ENCODE results near the gene SEMA3E. TPM values are rescaled to one million over a fixed set of nuclear protein-coding genes. Genes with fewer than 3 reads are reported as not detected.

SEMA3E gene
- total RNA-seq, 1 donor from 2014 or later = 0.96 TPM

DNA sequence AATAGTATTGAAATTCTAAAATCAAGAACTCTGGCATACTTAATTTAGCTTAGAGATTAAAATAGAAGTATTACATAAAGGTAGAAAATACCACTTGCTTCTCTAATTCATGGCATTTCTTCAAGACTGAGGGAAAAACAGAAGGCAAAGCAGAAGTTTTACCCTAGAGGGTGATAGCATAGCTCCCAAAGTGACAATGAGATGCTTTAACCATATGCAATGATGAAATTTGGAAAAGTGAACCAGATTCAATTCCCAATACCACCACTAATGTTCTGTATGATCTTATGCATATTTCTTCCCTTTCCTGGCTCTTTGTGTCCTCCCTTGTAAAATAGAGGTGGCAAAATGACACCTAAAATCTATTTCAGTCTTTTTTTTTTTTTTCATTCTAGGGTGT, 260.5 kb downstream of the SEMA3E start:
- H3K27ac Mint-ChIP-seq (ENCODE audit: unreplicated experiment) = no peak overlapping the region
- DNase-seq = no peak
- no peaks in the 10 kb centered on the region for H3K9me3 Mint-ChIP-seq (ENCODE audit: unreplicated experiment)
- TF ChIP-seq, protein P1, sequence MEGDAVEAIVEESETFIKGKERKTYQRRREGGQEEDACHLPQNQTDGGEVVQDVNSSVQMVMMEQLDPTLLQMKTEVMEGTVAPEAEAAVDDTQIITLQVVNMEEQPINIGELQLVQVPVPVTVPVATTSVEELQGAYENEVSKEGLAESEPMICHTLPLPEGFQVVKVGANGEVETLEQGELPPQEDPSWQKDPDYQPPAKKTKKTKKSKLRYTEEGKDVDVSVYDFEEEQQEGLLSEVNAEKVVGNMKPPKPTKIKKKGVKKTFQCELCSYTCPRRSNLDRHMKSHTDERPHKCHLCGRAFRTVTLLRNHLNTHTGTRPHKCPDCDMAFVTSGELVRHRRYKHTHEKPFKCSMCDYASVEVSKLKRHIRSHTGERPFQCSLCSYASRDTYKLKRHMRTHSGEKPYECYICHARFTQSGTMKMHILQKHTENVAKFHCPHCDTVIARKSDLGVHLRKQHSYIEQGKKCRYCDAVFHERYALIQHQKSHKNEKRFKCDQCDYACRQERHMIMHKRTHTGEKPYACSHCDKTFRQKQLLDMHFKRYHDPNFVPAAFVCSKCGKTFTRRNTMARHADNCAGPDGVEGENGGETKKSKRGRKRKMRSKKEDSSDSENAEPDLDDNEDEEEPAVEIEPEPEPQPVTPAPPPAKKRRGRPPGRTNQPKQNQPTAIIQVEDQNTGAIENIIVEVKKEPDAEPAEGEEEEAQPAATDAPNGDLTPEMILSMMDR (IDR thresholded peaks at IDR 0.05; ENCODE audit: partially characterized antibody, unreplicated experiment) = no peak
- H3K27me3 Mint-ChIP-seq (ENCODE audit: unreplicated experiment) = no peaks in the 10 kb centered on the region
- no peaks in the 10 kb centered on the region for H3K4me1 Mint-ChIP-seq (ENCODE audit: low read depth, unreplicated experiment)
- H3K4me3 Mint-ChIP-seq (ENCODE audit: unreplicated experiment) = no peak overlapping the region
- no peaks in the 10 kb centered on the region for H3K36me3 Mint-ChIP-seq (ENCODE audit: unreplicated experiment)

DNA sequence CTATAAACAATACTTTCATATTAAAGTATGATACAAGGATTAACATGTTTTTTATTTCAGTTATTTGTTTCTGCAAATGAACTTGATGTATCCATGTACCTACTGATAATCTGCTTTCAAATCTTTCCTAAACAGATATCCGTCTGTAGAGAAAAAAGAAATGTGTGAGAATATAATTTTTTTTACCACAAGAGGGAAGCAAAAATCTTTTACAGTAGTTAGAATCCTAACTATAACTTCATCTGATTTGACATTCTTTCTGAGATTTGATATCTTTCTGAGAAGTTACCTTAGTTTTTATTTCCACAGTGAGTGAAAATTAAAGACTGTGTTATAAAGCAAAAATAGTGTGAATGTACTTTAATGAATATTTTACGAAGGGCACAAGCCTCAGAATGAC, 282.3 kb downstream of the SEMA3E start:
- H3K4me3 Mint-ChIP-seq (ENCODE audit: unreplicated experiment) = no peak overlapping the region
- no peaks in the 10 kb centered on the region for H3K9me3 Mint-ChIP-seq (ENCODE audit: unreplicated experiment)
- TF ChIP-seq, protein P1 (IDR thresholded peaks at IDR 0.05; ENCODE audit: partially characterized antibody, unreplicated experiment) = no peak
- H3K27me3 Mint-ChIP-seq (ENCODE audit: unreplicated experiment) = no peaks in the 10 kb centered on the region
- DNase-seq = no peak
- H3K36me3 Mint-ChIP-seq (ENCODE audit: unreplicated experiment) = no peaks in the 10 kb centered on the region
- no peaks in the 10 kb centered on the region for H3K4me1 Mint-ChIP-seq (ENCODE audit: low read depth, unreplicated experiment)
- no peak overlapping the region for H3K27ac Mint-ChIP-seq (ENCODE audit: unreplicated experiment)

DNA sequence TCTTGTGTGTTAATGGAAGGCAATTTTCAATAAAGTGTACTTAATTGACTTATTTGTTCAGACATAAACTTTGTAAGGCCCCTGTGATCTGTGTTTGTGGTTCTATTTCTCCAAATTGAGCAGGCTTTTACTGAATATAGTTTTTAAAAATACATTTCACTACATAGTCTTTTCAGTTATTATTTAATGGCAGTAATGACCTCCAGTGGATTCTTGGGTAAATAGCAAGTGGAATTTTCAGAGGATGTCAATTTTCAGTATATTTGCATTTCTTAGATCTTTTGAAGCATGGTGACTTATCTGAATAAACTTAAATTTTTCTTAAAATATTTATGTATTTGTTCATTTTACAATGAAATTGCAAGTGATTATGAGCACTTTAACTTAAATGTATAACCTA, 283.2 kb downstream of the SEMA3E start:
- DNase-seq = no peak
- TF ChIP-seq, protein P1 (IDR thresholded peaks at IDR 0.05; ENCODE audit: partially characterized antibody, unreplicated experiment) = no peak
- no peak overlapping the region for H3K4me3 Mint-ChIP-seq (ENCODE audit: unreplicated experiment)
- H3K9me3 Mint-ChIP-seq (ENCODE audit: unreplicated experiment) = no peaks in the 10 kb centered on the region
- no peaks in the 10 kb centered on the region for H3K36me3 Mint-ChIP-seq (ENCODE audit: unreplicated experiment)
- H3K27ac Mint-ChIP-seq (ENCODE audit: unreplicated experiment) = no peak overlapping the region
- H3K27me3 Mint-ChIP-seq (ENCODE audit: unreplicated experiment) = no peaks in the 10 kb centered on the region
- no peaks in the 10 kb centered on the region for H3K4me1 Mint-ChIP-seq (ENCODE audit: low read depth, unreplicated experiment)

DNA sequence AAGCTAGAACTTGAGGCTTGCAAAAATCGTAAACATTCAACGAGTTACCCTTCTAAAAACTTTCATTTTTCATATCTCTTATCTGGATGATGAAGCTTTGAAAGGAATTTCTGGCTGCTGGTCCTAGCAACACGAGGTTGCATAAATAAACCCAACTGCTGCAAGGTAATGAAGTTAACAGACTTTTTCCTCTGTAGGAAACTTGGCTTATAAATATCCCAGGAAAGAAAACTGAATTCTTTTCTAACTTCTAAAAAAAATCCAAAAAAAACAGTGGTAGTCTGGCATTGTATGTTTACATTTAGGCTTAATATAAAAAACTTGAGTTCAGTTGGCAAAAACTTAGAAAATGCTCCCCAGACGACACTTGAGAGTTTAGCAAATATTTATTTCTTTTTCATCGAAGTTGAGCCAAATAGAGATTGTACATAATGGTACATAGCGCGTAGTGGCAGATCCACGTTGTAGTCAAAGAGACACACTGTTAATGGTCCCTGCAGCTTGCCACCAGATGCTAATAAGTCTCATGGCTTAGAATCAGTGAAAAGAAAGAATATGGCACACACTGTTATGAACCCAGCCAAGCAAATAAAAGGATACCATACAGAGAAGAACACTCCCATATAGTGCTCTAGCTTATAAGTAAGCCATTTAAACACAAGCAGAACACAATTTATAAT, 285.9 kb downstream of the SEMA3E start:
- no peak overlapping the region for H3K4me3 Mint-ChIP-seq (ENCODE audit: unreplicated experiment)
- H3K27ac Mint-ChIP-seq (ENCODE audit: unreplicated experiment) = no peak overlapping the region
- H3K4me1 Mint-ChIP-seq (ENCODE audit: low read depth, unreplicated experiment) = peaks cover 12% of the 10 kb centered on the region
- TF ChIP-seq, protein P1 (IDR thresholded peaks at IDR 0.05; ENCODE audit: partially characterized antibody, unreplicated experiment) = no peak
- DNase-seq = no peak
- no peaks in the 10 kb centered on the region for H3K27me3 Mint-ChIP-seq (ENCODE audit: unreplicated experiment)
- no peaks in the 10 kb centered on the region for H3K36me3 Mint-ChIP-seq (ENCODE audit: unreplicated experiment)
- no peaks in the 10 kb centered on the region for H3K9me3 Mint-ChIP-seq (ENCODE audit: unreplicated experiment)

DNA sequence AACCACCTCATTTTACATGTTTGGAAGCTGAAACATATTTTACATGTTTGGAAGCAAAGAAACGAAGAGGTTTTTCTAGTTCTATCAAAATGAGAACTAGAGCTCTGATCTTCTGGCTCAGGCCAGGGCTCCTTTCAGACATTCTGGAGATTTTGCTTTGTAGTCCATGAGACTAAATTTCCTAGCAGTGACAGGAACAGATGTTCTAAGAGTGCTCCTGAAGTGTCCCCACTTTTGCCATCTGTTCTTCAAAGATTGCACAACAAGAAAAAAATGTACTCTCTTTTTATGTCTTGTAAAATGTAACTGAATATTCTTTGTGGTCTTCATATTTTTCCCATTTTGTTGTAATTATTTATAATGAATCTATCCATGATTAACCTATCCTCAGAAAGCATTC, 289.8 kb downstream of the SEMA3E start:
- H3K4me1 Mint-ChIP-seq (ENCODE audit: low read depth, unreplicated experiment) = peaks cover 12% of the 10 kb centered on the region
- TF ChIP-seq, protein P1 (IDR thresholded peaks at IDR 0.05; ENCODE audit: partially characterized antibody, unreplicated experiment) = no peak
- no peak overlapping the region for H3K4me3 Mint-ChIP-seq (ENCODE audit: unreplicated experiment)
- H3K27me3 Mint-ChIP-seq (ENCODE audit: unreplicated experiment) = no peaks in the 10 kb centered on the region
- H3K27ac Mint-ChIP-seq (ENCODE audit: unreplicated experiment) = no peak overlapping the region
- H3K36me3 Mint-ChIP-seq (ENCODE audit: unreplicated experiment) = no peaks in the 10 kb centered on the region
- DNase-seq = no peak
- H3K9me3 Mint-ChIP-seq (ENCODE audit: unreplicated experiment) = no peaks in the 10 kb centered on the region

All from glutamatergic neuron (in vitro differentiated cells).